Activated CD4-positive, alpha-beta T cell treated with anti-CD3 and anti-CD28 coated beads, Interleukin-10, Interleukin-2, amounts not matched to agents 100 ng/mL and 50 ng/mL, durations not matched to agents 16 hours and 8 hours (primary cell): ENCODE data around the gene PXDN.

ENCODE experiments used
- DNase-seq: peaks from one replicate; pipeline ENCODE4 v3.0.0-alpha.2; 2020

The PXDN gene

DNA sequence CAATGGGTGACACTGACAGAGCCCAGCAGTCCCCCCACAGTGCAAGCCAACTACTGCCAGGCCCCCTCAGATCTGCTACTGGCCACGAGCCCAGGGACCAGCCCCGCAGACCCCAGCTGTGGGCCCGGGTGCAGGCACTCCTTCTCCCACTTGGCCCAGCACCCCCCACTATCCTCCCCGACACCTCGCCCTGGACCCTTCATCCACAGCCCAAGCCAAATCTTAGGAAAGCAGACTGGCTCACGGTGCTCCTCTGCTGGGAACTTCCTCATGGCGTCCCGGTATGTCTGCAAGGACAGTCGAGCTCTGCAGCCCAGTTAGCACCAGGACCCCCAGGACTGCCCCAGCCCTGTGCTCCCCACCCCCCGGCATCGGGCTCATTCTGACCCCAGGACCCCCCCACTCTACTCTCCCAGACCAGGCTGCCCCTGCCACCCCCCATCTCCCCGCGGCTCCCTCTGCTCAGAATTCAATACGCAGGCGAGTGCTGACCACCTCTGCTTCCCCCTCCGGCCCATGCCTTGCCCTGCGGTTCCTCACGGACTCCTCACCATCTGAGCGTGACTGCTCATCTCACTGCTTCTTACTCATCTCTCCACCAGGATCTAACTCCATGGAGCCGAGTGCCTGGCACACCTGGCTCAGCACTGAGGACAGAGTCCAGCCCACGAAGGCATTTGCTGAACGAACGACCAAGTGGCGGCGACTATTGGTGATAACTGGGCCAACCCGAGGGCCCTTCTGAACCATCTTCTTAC, 85.7 kb downstream of the PXDN start:
- no peak for DNase-seq

DNA sequence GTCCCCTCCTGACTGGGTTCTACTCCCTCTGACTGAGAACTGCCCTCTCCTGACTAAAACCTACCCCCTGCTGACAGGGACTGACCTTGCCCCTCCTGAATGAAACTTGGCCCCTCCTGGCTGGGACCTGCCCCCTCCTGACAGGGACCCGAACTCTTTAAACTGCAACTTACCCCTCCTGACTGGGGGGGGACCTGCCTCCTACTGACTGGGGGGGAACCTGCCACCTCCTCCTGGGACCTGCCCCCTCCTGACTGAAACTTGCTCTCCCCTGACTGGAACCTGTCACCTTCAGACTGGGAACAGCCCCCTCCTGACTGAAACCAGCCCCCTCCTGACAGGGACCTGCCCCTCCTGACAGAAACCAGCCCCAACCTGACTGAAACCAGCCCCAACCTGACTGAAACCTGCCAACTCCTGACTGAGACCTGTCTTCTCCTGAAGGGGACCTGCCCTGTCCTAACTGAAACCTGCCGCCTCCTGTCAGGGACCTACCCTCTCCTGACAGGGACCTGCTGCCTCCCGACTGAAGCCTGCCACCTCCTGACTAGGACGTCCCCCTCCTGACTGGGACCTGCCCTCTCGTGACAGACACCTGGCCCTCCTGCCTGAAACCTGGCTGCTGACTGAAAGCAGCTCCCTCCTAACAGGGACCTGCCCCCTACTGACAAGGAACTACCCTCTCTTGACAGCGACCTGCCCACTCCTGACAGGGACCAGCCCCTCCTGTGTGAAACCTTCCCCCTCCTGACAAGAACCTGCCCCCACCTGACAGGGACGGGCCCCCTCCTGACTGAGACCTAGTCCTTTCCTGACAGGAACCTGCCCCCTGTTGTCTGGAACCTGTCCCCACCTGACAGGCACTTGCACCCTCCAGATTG, 87.1 kb downstream of the PXDN start:
- no peak for DNase-seq

- no peak for DNase-seq
Observed at GRCh38 chr2:1656326-1656960, 87.9 kb downstream of the PXDN start.

GRCh38 chr2:1655461-1655860, 88.9 kb downstream of the PXDN start:
- no peak for DNase-seq

- no peak for DNase-seq
Observed at GRCh38 chr2:1654696-1655374, 89.5 kb downstream of the PXDN start.

- no peak for DNase-seq
Observed at GRCh38 chr2:1653956-1654695, 90.2 kb downstream of the PXDN start.

- DNase-seq: no peak
Observed at GRCh38 chr2:1652034-1652790, 92.1 kb downstream of the PXDN start.

DNA sequence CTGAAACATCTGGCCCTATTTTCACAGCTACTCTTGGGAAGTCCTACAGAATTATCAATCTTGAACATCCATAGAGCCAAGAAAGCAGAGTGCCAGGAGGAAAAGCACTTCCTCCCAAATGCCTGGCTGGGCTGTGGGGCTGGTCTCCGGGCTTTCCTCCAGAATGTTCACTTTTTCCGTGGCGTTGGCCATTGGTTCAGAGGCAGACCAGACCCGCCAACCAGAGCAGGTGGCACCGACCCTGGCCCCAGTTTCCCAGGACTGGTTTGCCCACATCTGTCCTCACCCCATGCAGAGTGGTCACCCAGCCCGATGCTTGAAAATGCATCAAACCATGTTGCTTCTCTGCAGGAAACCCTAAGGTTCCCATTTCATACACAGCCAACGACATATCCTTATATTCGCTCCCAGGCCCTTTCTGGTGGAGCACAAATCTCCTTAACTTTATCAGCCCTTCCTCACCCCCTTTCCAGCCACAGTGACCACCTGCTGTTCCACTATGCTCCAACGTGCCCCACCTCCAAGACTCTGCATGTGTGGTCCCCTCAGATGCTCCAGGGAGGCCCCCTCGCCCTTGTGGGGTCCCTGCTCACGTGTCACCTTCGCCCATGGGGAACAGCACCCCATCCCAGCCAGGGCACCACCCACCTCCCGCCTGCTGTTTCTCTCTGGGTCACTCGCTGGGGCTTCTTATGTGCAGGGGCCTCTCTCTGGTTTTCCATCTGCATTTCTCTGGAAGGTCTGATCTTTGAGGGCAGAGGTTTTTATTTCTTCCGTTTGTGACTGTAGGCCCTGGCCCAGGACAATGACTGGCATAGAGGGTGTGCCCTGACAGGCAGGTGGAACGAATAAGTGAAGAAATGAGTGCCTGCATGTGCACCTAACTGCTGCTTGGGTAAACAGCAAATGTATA, 92.9 kb downstream of the PXDN start:
- DNase-seq: no peak

DNA sequence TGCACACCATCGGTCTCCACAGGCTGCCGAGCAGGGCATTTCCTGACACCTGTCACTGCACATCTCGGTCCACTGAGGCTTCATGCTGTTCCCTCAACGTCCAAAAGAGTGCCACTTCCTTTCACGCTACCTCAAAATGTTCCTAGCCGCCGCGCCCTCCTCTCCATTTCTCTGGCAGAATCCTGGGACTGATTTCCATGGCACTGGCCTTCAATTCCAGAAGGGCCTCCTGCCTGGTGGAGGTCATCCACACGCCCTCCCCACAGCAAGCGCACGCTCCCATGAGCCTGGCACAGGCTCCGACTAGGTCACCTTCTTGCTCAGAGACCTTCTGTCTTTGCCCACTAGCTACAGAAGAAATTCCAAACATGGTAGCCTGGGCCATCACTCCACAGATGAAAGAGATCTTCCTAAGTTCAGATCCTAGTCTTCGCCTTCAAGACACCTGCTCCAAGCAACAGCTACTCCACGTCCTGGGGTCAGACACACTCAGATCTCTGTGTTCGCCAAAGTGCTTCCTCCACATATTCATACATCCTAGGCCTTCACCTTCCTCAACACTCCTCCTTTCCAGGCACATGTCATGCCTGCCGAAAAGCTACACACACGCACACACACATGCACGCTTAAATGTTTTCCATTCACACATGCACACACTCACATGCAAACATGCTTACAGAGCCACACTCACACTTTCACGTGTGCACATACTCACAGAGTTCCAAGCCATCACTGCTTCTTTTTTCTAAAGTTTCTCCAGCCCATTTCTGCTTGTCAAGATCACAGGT, 94.0 kb downstream of the PXDN start:
- no peak for DNase-seq

DNA sequence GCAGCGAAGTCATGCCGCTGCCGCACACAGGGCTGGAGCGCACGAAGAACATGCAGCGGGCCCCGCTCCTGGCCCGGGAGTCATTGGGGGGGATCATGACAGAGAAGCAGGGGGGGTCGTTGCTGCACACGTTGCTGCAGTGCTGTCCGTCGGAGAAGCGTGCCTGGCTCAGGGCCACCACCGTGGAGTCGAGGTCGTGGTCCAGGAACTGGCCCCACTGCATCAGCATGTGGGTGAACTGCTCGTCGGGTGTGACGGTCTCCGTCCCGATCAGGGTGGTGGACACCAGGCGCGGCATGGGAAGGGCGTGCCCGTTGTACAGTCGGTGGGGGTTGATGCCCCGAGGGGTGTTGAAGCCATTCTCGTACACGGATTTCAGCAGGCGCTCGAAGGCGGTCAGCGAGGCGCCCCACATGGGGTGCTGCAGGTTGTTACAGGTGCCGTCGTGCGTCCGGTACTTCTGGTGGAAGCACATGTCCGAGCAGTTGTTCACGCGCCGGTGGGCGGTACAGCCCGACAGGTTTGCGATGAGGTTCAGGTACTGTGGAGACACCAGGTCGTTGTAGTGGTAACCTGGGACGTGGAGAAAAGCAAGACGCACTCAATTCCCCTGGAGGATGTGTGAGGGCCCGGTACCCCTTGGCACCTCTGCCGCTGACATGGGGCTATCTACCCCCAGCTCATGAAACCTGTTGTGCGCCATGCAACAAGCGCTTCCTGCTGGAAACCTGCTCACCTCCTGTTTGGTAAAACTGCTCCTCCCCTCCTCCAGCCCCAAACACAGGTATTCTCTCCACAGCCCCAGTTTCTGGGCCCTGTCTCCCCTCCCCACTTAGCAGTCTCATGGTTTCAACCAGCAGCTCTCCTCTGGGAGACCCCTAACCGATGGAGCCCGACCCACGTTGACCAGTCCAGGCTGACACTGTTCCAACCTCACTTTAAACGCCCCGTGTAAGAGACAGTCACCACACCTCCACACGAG, 94.9 kb downstream of the PXDN start:
- DNase-seq: no peak

- DNase-seq: no peak
Observed at GRCh38 chr2:1648241-1649102, 95.8 kb downstream of the PXDN start.

- DNase-seq: no peak
Observed at GRCh38 chr2:1647417-1648240, 96.7 kb downstream of the PXDN start.

GRCh38 chr2:1645761-1646476, 98.4 kb downstream of the PXDN start:
- DNase-seq: no peak

DNA sequence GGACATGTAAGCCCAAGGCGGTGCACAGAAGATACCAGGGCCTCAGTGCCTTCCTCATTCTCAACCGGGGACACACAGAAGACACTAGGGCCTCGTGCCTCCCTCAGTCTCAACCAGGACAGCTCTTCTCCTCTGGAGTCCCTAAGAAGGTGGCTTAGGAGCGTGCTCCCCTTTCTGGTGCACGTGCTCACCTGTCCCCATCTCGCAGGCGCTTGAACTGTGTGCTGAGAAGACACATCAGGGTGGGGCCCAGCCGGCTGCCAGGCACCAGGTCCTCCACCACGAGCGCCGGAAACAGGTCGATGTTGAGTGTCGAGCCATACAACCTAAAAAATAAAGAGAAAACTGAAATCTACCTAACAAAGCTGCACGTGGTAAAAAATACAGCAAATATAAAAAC, 99.9 kb downstream of the PXDN start:
- no peak for DNase-seq

GRCh38 chr2:1642993-1643619, 101.2 kb downstream of the PXDN start:
- DNase-seq: no peak
